Measurements from ENCODE around the gene ATP5PD.
"Not testable (repeated sequence)": the region's sequence is repeated elsewhere in the genome, so short reads cannot be mapped to it uniquely, and the experiment has no call there.

Gene ATP5PD

DNA sequence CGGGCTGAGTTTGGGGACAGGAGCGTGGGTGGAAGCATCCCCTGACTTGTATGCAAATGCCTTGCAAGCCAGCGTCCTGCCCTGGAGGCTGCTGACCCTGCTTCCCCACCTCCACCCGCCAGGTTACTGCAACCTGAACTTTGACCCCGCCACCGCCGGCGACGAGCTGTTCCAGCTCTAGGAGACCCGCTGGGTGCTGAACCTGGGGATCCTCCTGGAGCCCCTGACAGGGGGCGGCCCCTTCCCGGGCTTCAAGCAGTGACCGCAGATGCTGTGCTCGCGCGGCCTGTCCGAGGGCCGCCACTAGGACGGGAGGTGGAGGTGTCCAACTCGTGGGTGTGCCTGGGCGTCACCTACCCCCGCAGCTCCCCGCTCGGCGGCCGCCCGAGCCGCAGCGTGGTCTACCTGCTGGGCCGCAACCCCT, 30.3 kb upstream of the ATP5PD start:
- DNase-seq, result no peak

DNA sequence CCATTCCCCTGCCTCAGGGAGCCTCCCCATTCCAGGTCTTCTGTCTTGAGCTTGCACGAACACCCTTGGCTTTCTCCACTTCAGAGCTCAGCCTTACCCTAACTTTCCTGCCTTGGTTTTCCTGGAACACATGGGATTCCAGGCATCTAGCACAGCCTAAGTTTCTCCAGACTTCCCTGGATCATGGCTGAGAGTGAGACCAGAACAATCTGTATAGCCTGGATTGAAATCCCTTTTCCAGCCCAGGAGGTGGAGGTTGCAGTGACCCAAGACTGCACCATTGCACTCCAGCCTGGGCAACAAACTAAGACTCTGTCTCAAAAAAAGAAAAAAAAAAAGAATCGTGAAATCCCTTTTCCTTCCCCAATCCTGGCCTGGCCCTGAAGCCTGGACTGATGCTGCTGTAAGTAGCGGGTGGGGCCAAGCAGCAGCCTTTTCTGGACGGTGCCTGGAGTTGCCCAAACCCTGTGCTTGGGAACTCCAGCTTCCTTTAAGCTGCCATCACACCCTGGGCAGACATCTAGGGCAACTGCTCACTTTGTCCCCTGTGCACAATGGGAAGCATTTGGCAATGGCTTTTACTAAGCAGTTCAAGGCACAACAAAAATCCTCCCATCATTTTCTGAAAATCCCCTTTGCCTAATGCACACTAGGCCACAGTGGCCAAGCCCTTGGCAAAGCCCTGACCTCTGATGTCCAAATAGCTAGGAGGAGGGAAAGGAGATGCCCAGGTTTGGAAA, 29.0 kb upstream of the ATP5PD start:
- no peak for DNase-seq

DNA sequence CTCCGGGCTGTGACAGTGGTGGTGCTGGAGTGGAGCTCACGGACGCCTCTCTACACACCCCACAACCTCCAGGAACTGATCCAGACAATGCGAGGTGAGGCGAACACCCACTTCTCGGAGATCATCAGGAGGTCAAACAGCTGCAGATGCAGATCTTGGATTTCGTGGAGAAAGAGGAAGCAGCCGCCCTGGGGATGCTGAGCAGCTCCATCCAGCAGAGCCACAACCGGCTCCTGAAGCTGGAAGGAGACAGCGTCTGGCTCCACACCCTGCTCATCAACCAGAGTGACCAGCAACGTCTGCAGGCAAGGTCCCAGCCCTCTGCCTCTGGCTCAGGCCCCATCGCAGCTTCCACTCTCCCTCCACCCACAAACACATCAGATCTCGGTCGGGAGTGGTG, 27.8 kb upstream of the ATP5PD start:
- no peak for DNase-seq

DNA sequence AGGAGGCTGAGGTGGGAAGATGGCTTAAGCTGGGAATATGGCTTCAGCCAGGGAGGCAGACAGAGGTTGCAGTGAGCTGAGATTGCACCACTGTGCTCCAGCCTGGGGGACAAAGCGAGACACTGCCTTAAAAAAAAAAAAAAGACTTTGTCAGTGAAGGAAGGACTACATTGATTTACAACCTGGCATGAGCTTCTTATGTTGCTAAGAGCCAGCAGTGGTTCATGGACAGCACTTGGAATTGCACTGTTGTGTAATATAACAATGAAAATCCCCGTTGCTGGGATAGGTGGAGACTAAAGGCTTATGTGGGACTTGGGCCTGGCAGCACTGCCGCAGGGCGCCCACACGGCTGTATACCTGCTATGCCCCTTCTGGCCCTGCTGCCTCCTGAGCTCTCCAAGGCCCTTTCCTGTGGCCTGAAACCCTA, 26.9 kb upstream of the ATP5PD start:
- no peak for DNase-seq

DNA sequence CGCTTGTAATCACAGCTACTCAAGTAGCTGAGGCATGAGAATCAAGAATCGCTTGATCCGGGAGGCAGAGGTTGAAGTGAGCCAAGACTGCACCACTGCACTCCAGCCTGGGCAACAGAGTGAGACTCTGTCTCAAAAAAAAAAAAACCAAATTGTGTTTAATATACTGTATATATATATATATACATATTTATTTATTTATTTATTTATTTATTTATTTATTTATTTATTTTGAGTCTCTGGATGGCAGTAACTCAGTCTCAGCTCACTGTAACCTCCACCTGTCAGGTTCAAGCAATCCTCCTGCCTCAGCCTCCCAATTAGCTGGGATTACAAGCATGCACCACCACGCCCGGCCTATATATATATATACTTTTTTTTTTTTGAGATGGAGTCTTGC, 26.1 kb upstream of the ATP5PD start:
- not testable (repeated sequence) for DNase-seq

DNA sequence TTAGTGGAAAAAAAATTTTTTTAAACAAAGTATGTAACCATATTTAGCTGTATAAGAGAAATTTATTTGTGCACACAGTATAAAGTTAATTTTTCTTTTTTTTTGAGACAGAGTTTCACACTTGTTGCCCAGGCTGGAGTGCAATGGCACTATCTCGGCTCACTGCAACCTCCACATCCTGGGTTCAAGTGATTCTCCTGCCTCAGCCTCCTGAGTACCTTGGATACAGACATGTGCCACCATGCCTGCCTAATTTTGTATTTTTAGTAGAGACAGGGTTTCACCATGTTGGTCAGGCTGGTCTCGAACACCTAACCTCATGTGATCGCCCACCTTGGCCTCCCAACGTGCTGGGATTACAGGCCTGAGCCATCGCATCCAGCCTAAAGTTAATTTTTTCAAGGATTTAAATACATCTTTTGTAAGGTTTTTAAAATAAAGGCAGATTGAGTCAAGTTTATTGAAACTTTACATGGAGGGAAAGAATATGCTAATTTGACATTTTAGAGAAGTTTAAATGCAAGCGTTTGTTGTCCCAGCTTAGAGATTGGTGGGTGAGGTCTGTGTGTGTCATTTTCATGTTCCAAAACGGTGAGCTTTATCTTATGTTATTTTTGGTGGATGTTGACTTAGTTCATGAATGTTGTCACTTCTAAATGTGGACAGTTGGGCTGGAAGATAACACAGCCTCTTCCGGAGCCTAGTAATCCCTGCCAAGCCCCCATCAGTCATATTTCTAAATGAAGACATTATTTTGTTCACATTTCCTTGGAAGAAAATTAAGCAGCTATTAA, 24.9 kb upstream of the ATP5PD start:
- DNase-seq, result not testable (repeated sequence)

DNA sequence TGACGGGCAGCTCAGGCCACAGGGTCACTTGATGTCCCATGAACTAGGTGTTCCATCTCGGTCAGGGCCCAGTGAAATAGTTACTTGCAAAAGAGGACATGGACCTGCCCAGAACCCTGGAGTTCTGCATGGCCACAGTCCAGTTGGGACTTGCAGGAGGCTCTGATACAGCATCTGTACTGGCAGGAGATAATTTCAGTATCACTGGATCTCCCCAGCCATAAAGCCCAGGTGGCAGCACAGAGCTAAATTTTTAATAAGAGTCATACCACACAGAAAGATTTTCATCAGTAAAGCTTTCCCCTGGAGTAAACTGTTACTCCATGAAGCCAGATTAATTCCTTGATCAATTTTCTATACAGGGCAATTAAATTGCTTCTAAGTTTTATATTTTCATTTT, 23.0 kb upstream of the ATP5PD start:
- DNase-seq, result no peak

DNA sequence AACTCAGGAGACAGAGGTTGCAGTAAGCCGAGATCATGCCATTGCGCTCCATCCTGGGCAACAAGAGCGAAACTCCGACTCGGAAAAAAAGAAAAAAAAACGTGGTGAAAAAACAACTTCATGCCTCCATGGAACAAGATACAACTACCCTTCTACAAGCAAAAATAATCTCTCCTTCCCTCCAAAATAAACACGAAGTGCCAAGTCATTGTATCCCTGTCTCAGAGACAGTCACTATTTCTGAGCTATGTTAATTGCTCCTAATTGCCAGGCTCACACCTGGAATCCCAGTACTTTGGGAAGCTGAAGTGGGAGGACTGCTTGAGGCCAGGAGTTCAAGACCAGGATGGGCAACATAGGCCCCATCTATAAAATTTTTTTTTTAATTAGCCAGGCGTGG, 22.0 kb upstream of the ATP5PD start:
- DNase-seq, result no peak

DNA sequence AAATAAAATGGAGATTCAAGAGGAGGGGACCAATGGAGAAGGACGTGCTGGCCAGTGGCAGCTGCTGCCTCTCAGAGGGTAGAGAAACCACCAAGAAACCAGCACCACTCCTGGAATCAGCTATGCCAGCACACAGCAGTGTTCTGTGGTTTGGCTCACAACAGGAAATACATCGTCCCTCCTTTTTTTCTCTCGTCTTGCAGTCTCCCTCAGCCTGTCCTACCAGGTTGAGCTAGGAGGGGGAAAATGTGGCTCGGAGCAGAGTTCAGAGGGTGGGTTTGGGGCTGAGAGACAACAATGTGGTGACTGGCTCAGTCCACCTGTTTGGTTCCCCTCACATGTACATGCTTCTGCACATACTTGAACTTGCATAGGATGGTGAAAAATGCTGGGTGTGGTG, 21.1 kb upstream of the ATP5PD start:
- DNase-seq, result peak in 1 of 2 donors; percentile 32

DNA sequence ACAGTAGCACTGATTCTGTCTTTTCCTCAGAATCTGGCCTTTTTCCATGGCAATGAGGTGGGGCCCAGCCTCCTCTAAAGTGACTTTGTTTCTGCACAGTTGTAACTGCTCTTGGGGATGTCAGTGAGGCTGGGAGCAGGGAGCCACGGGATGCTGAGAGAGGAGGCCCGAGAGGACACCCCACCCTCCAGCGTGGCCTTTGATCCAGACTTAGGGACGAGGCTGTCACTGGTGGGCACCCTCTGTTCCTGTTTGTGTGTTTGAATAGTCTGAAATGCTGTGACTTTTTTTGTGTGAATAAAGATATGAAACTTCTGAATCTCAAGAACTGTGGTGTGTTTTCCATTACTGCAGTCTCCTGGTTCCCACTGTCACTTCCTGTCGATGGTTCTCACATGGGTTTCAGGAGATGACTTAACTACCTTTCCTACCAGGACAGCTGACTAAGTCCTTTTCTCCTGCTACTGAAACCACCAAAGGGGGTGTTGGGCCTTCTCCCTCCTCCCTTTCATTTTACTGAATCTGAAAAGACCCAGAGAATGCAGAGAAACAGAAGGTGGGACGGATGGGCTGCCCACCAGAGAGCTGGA, 18.9 kb upstream of the ATP5PD start:
- DNase-seq, result no peak

DNA sequence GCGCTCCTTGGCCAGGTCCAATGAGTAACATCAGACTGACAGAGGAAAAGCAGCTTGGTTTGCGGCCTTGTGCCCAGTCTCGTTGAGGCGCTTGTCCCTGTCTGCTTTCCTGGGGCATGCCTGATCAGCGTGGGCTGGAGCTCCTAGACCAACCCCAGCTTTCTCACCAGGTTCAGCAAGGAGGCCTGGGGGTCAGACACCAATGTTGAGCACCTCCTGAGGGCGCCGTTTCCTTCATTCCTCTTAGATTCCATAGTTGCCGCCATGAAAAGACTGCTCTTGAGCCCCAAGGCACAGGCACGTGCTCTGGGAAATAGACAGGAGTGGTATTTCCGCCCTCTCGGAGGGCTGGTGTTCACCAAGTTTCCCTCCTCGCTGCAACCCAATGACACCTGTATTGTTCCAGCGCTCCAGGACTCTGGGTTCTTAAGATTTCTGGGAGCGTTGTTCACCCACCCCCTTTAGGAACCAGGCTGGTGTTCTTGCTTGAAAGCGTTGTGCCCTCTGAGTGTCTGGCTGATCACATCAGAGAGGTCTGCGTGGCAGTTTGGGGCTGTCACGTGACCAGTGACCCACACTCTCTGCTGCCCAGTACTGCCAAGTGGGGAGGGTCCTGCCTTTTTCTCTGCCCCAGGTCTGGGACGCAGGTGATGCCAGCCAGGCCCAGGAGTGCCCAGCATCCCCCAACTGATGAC, 18.2 kb upstream of the ATP5PD start:
- DNase-seq, result no peak

DNA sequence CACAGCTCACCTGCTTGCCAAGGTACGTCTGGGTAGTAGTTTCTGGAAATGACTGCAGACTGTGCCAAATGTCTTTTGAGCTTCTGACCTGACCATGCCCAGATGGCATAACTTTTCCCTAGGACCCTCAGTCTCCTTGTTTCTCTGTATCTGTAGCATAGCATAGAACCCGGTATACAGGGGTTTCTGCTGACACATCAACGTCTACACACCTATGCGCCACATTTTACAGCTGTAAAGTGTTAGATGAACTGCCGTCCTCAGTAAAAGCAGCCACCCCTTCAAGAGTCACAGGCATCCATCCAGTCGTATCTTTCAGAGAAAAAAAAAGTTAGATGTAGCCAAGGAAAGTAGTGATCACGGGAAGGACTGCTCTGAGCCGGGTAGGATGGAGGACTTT, 17.7 kb upstream of the ATP5PD start:
- no peak for DNase-seq

DNA sequence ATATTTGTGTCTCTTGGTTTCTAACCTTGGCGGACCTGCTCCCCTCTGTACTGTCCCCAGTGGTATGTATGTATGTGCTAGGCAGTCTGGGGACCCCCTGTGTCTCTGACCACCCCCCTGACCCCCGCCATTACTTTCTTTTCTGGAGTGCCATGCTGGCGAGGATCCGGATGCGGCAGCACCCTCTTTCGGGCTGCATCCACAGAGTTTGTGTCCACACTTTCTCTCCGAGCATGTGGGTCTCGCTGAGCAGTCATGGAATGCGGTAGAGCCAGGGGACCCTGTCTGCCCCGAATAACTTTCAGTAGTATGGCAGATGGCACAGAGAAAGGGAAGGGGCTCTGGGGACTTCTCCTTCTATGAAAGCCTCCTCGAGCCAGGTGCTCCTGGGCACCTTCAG, 17.3 kb upstream of the ATP5PD start:
- no peak for DNase-seq

DNA sequence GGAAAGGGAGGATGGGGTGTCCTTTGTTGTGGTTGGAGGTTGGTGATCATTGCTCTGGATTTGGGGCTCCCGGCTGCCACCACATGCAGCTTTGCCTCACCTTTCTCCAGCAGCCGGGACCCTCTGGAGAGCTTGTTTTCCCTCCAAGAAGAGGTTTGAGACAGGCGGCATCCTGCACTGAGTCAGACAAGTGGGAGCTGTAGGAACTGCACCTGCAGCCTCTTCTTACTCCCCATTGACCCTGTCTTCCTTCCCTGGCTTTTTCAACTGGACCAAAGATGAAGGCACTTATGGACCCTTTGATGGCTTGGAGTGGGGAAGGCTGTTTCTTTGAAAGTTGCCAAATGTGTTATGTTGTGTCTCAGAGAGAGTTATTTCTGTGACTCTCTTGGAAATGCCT, 16.9 kb upstream of the ATP5PD start:
- DNase-seq, result no peak

DNA sequence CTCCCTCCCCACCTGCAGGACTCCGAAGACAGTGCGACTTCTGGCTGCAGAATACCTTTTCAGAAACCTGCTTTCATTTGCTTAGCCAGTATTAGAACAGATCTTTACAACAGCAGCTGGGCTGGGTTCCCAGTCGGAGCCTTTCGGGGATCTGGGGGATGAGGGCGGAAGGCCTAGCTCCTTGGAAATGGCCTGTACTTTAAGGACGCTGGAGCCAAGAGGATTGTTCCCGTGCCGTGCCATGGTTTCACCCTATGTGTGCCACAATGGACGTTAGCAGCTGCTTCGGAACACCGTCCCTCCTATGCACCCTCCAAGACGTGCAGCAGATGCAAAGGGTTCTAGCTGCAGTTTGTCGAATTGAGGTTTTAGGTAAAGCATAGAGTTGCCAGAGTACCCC, 16.4 kb upstream of the ATP5PD start:
- DNase-seq, result no peak

DNA sequence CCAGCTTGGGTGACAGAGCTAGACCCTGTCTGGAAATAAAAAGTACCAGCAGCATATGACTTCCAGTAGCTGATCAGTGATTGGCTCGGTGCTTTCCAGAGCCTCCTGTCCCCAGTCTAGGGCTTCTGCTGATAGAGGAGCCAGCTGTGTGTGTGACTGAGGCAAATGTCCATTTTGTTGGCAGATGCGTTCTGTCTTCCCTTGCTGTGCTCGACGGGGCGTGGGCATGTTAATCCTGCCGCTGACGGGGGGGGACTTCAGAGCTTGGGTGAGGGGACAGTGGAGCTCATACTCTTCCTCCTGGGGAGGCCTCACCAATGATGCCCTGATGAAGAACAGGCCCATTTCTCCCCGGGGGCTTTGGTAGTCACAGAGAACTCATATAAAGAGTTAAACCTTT, 14.8 kb upstream of the ATP5PD start:
- DNase-seq, result no peak

DNA sequence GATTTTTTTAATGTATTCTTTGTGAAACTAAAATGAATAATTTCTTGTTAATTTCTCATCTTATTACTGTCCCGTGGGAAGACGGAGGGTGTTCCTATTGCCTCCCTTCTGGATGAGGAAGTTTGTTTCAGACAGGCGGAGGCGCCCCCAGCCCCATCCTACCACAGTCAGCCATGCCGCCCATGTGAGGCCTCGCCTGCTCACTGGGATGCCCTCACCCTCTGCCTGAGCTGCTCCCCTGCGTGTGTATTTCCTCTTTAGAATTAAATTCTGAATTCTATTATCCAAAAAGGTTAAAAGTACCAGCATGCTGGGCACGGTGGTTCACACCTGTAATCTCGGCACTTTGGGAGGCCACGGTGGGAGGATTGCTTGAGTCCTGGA, 14.3 kb upstream of the ATP5PD start:
- no peak for DNase-seq

DNA sequence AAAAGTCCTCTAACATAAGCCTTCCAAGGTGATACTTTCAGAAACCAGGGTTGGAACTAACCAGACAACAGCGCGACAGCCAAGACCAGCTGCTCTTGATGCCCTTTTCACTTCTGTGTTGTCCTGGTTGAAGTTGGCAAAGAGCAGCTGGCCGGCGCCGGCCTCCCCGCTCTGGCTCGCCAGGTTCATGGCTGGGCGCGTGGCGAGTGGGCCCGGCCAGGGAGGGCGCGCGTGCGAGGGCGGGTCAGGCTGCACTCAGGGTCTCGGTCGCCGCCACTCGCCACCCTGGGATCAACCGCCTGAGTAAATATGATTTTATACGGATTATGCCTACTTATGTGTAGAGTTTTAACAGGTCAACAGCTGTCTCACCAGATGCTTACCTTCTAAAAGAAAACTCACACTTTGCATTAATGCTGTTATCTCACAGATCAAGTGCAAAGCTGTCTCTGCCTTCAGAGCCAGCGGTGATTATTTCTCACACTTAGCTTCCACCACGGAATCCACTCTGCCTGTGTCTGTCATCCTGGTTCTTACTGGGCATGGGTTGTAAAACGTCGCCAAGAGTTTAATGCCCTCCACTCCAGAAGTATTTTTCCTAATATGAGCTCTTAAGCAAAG, 13.8 kb upstream of the ATP5PD start:
- DNase-seq, result no peak

DNA sequence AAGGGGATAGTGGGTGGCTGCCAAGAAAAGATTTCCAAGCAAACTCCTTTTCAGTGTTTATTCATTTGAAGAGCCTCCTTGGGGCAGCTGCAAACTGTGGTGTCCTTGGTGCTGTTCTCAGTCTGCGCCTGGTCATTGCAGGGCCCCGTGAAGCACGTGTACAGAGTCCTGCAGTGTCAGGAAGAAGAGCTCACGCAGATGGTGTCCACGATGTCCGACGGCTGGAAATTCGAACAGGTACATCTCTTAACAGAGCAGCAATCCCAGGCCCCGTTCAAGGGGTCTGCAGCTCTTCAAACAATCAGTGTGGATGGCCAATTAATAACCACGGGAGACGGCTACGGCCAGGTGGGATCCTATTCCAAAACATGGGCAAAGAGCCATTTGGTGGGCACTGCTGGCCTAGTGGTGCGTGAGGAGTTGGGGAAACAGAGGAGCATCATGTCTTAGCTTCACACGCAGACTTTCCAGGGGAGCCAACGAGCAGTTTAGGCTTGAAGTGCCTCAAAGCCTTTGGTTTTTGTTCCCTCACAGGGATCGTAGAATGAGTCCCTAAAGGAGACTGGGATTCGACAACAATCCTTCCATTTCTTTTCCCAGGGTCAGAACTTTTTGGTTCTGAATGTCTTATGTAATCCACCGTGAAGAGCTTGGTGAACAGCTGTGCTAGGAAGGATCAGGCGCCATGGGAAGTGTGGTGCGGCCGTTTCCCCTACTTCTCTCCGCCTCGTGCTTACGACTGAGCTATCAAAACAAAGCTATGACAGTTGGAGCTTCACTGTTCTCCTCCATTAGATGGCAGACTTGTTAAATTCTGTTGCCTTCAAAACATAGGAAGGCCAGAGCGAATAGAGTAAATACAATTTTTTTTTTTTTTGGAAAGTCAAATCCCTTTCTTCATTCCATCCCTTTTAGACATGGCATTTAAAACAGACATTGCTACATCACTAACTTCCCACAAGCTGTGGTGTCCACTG, 12.9 kb upstream of the ATP5PD start:
- DNase-seq, result peak in 1 of 2 donors; percentile 28

DNA sequence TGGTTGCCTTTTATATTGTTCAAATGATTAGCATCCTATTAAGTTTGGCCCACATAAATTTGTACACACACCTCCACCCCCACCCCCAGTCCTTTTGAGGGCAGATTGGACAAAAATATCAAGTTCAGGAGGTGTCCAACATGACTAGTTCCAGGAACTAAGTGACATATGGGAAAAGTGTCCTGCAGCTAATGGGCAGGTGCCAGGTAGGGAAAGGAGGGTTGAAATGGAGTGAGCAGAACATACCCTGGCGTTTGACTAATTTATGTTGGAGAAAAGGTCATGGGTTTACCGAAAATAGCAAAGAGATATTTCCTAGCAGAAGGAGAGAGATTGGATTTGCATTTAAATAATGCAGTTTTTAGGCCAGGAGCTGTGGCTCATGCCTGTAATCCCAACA, 5.2 kb upstream of the ATP5PD start:
- no peak for DNase-seq

DNA sequence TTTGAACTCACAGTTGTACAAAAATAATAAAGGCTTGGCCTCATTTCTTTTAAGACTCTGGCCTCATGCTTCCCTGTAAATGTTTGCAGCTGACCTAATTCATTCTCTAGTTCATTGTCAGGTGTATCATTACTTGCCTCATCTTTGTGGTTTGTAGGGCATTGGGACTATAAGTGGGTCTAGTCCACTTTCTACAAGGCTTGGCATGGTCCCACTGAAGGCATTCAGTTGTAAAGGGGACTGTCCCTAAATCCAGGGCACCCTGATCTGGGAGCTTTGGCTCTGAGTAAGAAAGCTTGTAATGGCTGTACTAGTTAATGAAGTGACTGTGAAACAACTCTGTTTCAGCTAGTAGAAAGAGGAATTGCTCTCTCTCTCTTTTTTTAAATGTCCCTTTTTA, 2.9 kb upstream of the ATP5PD start:
- no peak for DNase-seq

DNA sequence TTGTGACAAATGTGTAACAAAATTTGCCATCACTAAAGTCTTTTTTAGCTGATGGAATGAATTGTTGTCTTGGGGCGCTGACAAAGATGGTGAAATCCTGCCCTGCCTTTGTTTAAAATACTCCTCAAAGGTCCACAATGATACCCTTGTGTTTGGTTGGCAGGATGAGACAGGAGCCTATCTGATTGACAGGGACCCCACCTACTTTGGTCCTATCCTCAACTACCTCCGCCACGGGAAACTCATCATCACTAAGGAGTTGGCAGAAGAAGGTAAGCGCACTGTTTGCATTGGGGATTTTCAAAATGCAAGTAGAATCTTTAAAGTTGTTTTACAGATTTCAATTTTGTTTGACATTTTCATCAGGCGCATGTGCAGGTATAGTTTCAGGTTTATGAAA, 2.3 kb upstream of the ATP5PD start:
- no peak for DNase-seq

All from CD4-positive, alpha-beta T cell treated with Interferon alpha-2 for 1 hour (primary cell).